ENCODE measurements around the gene TOX2.

The TOX2 gene

DNA sequence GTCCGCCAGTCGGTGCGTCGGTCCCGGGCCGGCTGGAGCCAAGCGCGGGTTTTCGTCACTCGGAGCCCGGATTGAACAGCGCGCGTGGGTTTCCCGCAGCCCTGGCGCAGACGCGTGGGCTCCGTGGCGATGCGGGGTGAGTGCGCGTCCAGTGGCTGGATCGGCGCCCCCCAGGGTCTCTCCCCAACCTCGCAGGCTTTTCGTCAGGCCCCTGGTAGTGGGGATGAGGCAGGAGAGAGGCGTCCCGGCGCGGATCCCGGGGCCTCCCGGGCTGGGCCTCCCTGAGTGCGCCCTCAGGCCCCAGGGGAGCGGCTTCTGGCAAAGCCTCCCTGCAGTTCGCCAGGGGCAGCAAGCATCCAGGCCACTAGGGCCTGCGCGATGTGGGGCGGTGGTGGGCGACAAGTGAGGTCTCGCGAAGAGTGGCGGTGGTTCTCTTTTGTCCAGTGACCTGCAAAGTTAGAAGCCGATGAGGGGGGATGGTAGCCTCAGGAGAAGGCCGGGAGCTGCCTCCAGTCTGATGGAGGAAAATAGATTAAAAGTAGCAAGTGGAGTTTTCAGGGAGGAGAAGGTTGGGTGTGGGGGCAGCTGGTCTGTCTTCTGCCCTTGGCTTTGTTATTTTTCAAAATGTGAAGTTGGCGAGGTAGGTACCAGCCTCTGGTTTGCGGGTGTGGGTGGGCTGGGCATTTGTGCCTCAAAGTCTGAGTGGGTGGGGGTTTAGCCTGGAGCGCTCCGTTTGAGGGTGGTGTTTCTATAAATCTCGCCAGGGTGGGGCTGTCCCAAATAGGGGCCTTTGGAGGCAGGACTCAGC is 1.6 kb downstream of the TOX2 start:
- no peak for DNase-seq

- DNase-seq: no peak
Observed at GRCh38 chr20:43916881-43917371, 2.3 kb downstream of the TOX2 start.

DNA sequence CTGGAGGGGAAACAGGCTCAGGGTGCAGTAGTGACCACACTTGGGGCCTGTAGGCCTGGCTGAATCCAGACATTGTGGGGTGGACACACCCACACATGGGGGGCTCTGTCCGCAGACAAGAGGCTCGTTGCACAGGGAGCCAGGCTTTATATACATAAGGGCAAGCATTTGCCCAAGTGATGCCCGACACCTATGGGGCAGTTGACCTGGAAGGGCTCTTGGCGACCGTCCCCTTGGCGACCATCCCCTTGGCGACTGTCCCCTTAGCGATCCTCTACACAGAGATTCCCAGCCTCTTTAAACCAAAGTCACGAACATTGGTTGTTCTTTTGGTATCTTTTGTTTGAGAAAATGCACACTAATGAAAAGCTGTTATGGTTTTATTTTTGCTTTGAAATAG is 2.7 kb downstream of the TOX2 start:
- DNase-seq: no peak

DNA sequence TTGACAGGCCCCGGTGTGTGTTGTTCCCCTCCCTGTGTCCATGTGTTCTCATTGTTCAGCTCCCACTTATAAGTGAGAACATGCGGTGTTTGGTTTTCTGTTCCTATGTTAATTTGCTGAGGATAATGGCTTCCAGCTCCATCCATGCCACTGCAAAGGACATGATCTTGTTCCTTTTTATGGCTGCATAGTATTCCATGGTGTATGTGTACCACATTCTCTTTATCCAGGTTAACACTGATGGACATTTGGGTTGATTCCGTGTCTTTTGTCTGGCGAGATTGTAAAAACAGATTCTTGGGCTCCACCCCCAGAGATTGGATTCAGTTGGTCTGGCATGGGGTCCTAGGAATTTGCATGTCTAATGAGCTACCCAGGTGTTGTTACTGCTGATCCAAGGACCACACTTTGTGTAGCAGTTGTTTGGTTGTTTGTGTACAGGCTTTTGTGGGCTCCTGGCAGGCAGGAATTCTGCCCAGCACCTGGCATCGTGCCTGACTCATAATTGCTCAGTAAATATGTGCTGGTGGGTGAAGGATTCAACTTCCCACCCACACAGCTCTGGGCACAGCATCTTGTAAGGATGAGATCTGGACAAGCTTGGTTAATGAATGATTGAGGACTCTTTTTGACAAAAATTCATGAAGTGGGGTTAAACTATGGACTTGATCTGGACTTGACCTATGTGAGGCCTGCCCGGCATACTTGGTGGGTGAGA is 5.2 kb downstream of the TOX2 start:
- no peak for DNase-seq

DNA sequence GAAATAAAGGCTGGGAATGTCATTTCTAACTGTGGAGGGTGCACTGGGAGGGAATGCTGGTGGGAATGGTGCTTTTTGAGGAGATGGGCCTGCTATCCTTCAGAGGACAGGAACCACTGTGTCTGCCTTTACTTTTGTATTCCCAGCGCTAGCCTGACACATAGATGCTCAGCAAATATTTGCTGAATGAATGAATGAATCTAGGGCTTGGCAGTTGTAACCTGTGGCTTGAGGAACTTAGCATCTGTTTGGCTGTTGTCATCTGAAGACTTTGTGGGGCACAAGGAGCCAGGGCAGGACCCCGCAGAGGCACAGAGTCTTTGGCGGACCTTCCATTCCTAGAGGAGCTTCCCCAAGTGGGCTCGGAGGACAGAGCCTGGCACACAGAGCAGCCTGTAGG is 6.1 kb downstream of the TOX2 start:
- DNase-seq: no peak

DNA sequence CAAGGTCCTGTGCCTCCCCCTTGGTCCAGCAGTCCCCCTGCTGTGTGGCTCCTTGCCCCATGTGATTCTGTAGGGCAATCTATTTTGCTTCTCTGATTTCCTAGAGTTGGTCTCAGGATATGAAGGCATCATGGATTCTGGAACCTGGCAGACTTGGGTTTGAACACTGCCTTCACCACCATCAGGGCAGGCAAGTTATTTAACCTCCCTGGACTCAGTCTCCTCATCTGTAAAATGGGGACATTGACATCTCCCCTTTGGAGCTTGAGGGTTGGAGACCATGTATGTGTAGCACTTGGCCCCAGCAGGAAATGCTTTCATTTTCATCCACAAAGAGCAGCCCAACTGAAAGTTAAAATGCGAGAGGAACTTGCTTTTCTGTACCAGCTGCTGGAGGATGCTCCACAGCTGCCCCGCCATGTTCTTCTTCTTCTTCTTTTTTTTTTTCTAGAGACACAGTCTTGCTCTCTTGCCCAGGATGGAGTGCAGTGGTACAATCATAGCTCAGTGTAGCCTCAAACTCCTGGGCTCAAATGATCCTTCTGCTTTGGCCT is 6.7 kb downstream of the TOX2 start:
- no peak for DNase-seq

DNA sequence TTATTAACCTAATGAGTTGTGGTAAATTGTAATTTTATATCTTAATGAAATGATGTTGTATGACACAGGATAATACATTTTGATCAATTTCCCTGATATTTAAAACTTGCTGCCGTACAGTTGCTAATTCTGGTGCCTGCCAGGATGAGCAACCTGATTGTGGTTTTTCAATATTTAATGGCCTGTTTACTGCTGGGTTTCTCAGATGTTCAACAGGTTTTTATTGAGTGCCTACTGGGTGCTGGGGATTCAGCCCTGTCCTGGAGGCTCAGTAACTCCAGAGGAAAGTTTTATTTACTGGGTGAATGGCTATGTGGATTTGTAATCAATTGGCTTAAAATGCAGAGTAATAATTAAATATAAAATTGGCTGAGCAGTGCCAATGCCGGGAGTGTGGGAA is 8.0 kb downstream of the TOX2 start:
- DNase-seq: no peak

GRCh38 chr20:43923322-43923721 is 8.7 kb downstream of the TOX2 start:
- no peak for DNase-seq

DNA sequence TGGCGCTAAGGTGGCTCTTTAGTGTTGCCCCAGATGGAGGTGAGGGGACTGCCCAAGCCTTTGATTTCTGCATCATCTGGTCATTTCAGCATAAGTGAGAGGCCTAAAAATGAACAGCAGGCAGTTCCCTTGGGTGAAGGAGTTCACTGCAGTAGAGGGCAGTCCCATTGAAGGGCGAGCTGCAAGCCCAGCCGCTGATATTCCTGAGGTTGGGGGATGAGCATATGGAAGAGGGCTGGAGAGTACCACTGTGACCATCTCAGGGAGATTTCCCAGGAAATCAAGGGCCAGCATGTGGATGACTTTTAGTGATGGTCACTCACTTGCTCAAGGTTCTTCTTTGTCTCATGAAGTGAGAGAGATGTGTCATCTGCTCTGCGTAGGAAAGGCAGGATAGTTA is 9.3 kb downstream of the TOX2 start:
- no peak for DNase-seq

- no peak for DNase-seq
Observed at GRCh38 chr20:43925215-43925614, 10.6 kb downstream of the TOX2 start.

- DNase-seq: no peak
Observed at GRCh38 chr20:43925801-43926200, 11.1 kb downstream of the TOX2 start.

DNA sequence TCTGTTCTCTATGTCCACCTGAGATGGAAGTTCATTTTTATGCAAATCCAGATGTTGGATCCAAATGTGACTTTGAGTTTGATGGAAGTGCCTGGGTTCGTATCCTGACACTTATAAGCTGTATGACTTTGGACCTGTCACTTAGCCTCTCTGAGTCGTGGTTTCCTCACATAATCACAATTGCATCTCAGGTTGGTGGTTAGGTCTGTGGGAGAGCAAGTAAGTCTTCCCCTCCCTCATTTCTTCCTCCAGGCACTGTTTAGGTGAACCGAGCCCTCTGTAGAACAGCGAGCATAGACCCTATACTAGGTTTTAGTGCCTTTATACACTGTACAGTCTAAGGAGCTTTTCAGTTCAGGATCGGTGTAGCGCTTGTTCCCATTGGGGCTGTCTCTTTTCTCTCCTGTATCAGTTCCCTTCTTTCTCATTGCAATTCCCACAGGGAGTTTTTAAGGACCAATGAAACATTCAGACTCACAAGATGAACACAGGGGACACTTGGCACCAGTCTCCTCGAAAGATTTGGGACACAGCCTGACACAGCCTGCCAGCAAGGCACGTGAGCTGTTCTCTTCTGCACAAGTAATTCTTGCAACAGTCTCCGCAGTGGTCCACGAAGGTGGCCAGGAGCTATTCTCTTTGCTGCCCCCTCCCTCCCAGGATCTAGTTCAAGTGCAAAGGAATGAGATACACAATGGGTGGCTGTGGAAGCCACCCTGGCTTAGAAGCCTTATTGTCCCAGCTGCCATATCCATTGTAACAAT is 11.8 kb downstream of the TOX2 start:
- no peak for DNase-seq

GRCh38 chr20:43931976-43932375 is 17.3 kb downstream of the TOX2 start:
- DNase-seq: no peak

GRCh38 chr20:43934833-43935232 is 20.2 kb downstream of the TOX2 start:
- no peak for DNase-seq

DNA sequence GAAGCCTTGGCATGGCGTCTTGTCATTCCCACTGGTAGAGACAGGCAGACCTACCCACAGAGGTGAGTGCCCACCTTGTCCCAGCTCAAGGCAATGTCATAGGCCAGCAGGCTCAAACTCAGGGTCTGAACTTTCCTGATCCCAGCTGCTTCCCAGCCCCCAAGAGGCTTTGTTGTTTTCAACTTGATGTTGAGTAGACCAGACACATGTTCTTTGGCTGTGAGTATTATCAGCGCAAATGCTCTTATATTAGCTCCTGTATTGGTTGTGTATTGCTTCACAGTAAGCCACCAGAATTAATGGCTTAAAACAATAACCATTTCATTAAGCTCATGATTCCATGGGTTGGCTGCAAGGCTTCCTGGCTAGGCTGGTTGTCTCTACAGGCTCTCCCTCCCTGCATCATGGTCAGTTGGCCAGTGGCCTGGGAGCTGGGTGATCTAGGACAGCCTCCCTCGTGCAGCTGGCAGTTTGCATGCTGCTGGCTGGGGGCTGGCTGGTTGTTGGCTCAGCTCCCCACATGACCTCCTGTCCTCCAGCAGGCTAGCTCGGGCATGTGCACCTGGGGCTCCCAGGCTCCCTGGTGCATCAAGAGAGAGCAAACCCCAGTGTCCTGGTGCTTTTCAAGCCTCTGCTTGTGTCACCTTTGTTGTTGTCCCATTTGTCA is 21.6 kb downstream of the TOX2 start:
- no peak for DNase-seq

DNA sequence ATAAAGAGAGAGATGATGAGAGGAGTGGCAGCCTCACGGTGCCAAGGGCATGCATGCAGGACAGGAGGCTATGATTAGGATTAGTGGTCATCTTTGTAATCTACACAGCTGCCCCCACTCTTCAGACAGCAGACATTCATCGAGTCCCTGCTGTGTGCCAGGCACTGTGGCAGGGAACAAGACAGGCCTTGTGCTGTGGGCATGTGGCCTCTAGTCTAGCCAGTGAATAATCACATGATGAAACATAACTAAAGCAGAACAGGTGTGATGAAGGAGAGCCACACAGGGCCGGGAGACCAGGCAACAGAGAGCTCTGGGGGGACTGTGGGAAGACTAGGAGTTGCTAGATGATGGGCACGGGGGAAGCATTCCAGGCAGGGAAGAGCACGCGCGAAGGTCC is 22.2 kb downstream of the TOX2 start:
- no peak for DNase-seq

DNA sequence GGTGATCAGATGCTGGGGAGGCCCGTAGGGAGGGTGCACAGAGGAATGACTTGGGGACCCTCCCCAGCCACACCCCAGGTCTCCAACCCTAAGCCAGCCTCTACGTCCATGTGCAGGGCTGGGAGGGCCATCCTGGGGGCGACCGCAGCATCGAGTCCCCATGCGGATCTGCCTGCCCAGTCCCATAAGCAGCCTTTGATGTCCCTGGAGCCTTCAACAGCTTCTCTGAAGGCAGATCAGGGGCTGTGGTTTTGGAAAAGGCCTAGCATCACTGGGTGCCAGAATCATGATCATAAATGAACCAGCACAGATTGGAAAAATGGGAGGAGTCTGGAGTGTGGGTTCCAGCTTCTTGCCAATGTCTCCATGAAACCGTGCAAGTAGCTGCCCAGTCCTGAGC is 22.9 kb downstream of the TOX2 start:
- DNase-seq: no peak

GRCh38 chr20:43938017-43938655 is 23.5 kb downstream of the TOX2 start:
- no peak for DNase-seq

GRCh38 chr20:43938932-43939761 is 24.5 kb downstream of the TOX2 start:
- DNase-seq: no peak

DNA sequence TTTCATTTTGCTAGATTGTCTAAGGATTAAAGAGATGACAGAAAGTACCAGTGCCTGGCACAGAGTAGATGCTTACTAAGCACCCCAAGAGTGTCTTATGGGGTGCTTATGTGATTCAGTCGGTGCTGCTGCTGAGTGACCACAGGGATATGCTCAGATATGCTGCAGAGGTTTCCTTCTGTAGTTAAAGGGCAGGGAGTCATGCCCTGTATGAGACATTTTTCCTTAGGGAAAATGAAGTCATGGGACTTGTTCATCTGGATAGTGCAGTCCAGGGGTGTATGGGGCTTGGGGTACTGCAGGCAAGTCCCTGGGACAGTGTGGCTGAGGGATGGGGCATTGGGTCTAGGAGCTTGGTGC is 25.1 kb downstream of the TOX2 start:
- DNase-seq: no peak

DNA sequence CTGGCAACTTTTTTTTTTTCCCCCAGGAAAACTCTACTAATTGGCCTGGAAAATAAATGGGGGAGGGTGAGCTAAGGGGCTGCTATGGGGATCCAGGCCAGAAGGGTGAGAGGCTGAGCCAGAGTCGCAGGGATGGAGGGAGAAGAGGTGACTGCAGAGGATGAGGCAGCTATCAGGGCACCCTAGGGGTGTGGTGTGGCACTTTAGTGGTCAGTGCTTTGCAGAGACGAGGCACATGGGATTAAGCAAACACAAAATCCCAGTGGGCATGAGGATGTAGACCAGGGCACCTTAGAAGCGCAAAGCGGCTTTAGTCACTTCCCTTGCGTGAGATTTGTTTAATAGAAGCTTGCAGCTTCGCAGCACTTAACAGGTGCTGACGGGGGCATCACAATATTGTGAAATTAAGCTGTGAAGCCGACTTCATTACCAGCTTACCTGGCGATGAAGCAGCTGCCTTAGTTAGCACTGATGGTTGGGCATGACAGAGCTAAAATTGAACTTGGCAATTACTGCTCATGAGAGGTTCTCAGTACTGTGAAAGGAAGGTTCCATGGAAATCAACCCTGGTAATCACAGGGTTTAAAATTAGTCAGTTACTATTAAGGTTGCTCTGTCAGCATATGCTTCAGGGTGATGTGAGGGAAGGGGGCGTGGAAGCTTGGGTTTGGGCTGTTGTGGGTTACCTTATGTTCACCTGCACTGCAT is 26.0 kb downstream of the TOX2 start:
- DNase-seq: no peak
